K562 (cell line): Measurements from ENCODE around the gene EFHB. TPM values are rescaled to one million over a fixed set of nuclear protein-coding genes. Genes with fewer than 3 reads are reported as not detected.
A peak's percentile ranks its signal among the peaks of the same experiment; 100 is the strongest.

Experiments used
- ATF4 ChIP-seq: fragments of 450-650 bp; formaldehyde crosslinking; IDR thresholded peaks from 2 replicates; pipeline ENCODE4 v1.4.0; 2022; ENCODE audit warnings: mild to moderate bottlenecking, moderate library complexity
- CBX8 ChIP-seq: fragments of 200-600 bp; sonication (generic); IDR thresholded peaks from 2 replicates; pipeline ENCODE4 v1.6.1; 2012; ENCODE audit warnings: borderline replicate concordance, mixed run types, low read depth, mild to moderate bottlenecking, moderate library complexity, mixed read lengths, low read length, control low read depth, inconsistent platforms; ENCODE audit not compliant: poor library complexity, severe bottlenecking; ENCODE audit errors: extremely low read depth
- CCAR2 ChIP-seq: fragments of 200-400 bp; formaldehyde crosslinking; IDR thresholded peaks from 2 replicates; pipeline ENCODE4 v1.6.1; 2017; ENCODE audit warnings: mild to moderate bottlenecking, low read depth, low read length
- ETV5 ChIP-seq: sonication (generic); formaldehyde crosslinking; IDR thresholded peaks from 2 replicates; pipeline ENCODE4 v1.4.0; 2020; ENCODE audit warnings: low read depth, mild to moderate bottlenecking, missing genetic modification reagents
- L3MBTL2 ChIP-seq: fragments of 450-650 bp; IDR thresholded peaks from 2 replicates; pipeline ENCODE4 v1.6.1; 2016; ENCODE audit warnings: mild to moderate bottlenecking, moderate library complexity
- MAZ ChIP-seq, 2 experiments: fragments of 450-650 bp in 1 of 2; sonication (generic) in 1 of 2; formaldehyde crosslinking; IDR thresholded peaks in 1 of 2; conservative IDR thresholded peaks in 1 of 2; 2 replicates each; pipeline versions ENCODE4 v1.4.0 to v1.5.0; 2020; ENCODE audit warnings: mild to moderate bottlenecking in 1 of 2, missing genetic modification reagents in 1 of 2
- MLLT1 ChIP-seq, 2 experiments: fragments of 450-650 bp; IDR thresholded peaks; 2 replicates each; pipeline ENCODE4 v1.6.1; 2016
- MTA1 ChIP-seq: fragments of 450-650 bp; IDR thresholded peaks from 2 replicates; pipeline ENCODE4 v1.6.1; 2017; ENCODE audit warnings: borderline replicate concordance
- RUNX1 ChIP-seq: sonication (generic); IDR thresholded peaks from 2 replicates; pipeline ENCODE4 v1.6.1; 2016; ENCODE audit warnings: antibody characterized with exemption, low read depth
- SMAD4 ChIP-seq: fragments of 250-450 bp; sonication (Bioruptor Pico); conservative IDR thresholded peaks from 2 replicates; pipeline ENCODE4 v1.8.0; 2021; ENCODE audit warnings: inconsistent platforms, mild to moderate bottlenecking, moderate library complexity
- SMARCB1 ChIP-seq: IDR thresholded peaks from 2 replicates; pipeline ENCODE4 v1.6.1; 2011; ENCODE audit warnings: improper control_type of control experiment, low read depth; ENCODE audit not compliant: insufficient read length
- SREBF1 ChIP-seq: fragments of 150-350 bp; IDR thresholded peaks from 2 replicates; pipeline ENCODE4 v1.6.1; 2014; ENCODE audit warnings: antibody characterized with exemption, low read depth, low read length, borderline replicate concordance
- TCF7L2 ChIP-seq: fragments of 150-350 bp; IDR thresholded peaks from 2 replicates; pipeline ENCODE4 v1.6.1; 2016; ENCODE audit warnings: low read depth, mild to moderate bottlenecking, low read length, moderate library complexity
- TSHZ1 ChIP-seq: fragments of 250-450 bp; sonication (Bioruptor Pico); IDR thresholded peaks from 2 replicates; pipeline ENCODE4 v1.4.0; 2020; ENCODE audit warnings: mild to moderate bottlenecking, moderate library complexity
- ZKSCAN8 ChIP-seq: fragments of 200-800 bp; sonication (Bioruptor generic); IDR thresholded peaks from 2 replicates; pipeline ENCODE4 v1.6.1; 2016; ENCODE audit warnings: missing genetic modification characterization, missing compliant biosample characterization
- ZNF280B ChIP-seq: fragments of 250-450 bp; sonication (Bioruptor Pico); IDR thresholded peaks from 2 replicates; pipeline ENCODE4 v1.5.1; 2021; ENCODE audit warnings: mild to moderate bottlenecking
- ZNF449 ChIP-seq: fragments of 250-450 bp; sonication (Bioruptor Pico); IDR thresholded peaks from 2 replicates; pipeline ENCODE4 v1.8.0; 2022; ENCODE audit warnings: moderate library complexity, mild to moderate bottlenecking, inconsistent platforms
- ZNF644 ChIP-seq: fragments of 200-800 bp; sonication (Bioruptor generic); IDR thresholded peaks from 2 replicates; pipeline ENCODE4 v1.6.1; 2016; ENCODE audit warnings: low read depth, missing genetic modification characterization, missing compliant biosample characterization
- ZNF778 ChIP-seq: fragments of 450-650 bp; formaldehyde crosslinking; IDR thresholded peaks from 2 replicates; pipeline ENCODE4 v1.4.0; 2020; ENCODE audit warnings: mild to moderate bottlenecking, moderate library complexity
- ZNF780A ChIP-seq: fragments of 250-450 bp; sonication (Bioruptor Pico); IDR thresholded peaks from 2 replicates; pipeline ENCODE4 v1.5.0; 2021; ENCODE audit warnings: mild to moderate bottlenecking
- polyA plus RNA-seq, 8 experiments: library from polyadenylated mRNA; depleted of rRNA in 4 of 8; stranded (reverse) in 5 of 8; unstranded in 3 of 8; fragments of >200 nt; fragmentation: Nextera tagmentation in 2 of 8; fragmentation: Illumina TruSeq in 1 of 8; extraction: Ambion mirVana in 2 of 8; extraction: Trizol in 1 of 8; gene quantifications; 2 replicates each; pipeline versions ENCODE4 v1.2.1 to v1.2.3, GENCODE V29; 2011 to 2014; ENCODE audit warnings: inconsistent platforms in 1 of 8, missing spikeins in 1 of 8
- total RNA-seq, 7 experiments: library from RNA; depleted of rRNA in 6 of 7; stranded (reverse); fragments of >200 nt in 6 of 7; fragmentation: Illumina TruSeq in 2 of 7; extraction: Trizol in 2 of 7; gene quantifications; 2 replicates each; pipeline versions ENCODE4 v1.2.1 to v1.2.3, GENCODE V29; 2011 to 2021; ENCODE audit warnings: low replicate concordance in 1 of 7

The EFHB gene
- total and polyA plus RNA-seq, 9 of the 15 experiments (the other 6 are each of a cell fraction or from before 2014, with no cell fraction given): 1.5 to 4.0 (median 1.8) TPM

GRCh38 chr3:19934098-19934566 is at the start of gene EFHB (continued):
- TF ChIP-seq SMARCB1: no peak
- TF ChIP-seq TSHZ1 (CRISPR knock-in tag): no peak
- 0 out of 2 replicates have a peak, but pooled peaks have one; percentile 13 for TF ChIP-seq ATF4 (CRISPR knock-in tag)
- no peak for TF ChIP-seq ETV5
- no peak for TF ChIP-seq CBX8
- TF ChIP-seq RUNX1: no peak
- TF ChIP-seq ZKSCAN8 (CRISPR knock-in tag): no peak
- no peak for TF ChIP-seq ZNF780A (CRISPR knock-in tag)
- peak; percentile 92 for TF ChIP-seq MTA1
- no peak; the same call in 1 of the 2 replicates for TF ChIP-seq L3MBTL2
- TF ChIP-seq ZNF280B (CRISPR knock-in tag): no peak
- TF ChIP-seq MAZ (CRISPR knock-in tag; conservative IDR thresholded peaks at IDR 0.05 in 1 of 2, IDR thresholded peaks at IDR 0.05 in 1 of 2): no peak
- TF ChIP-seq ZNF644 (tag): no peak
- no peak for TF ChIP-seq ZNF449
- peak; percentile 84 to 94 for TF ChIP-seq MLLT1 (IDR thresholded peaks at IDR 0.05)
- no peak for TF ChIP-seq TCF7L2
- no peak for TF ChIP-seq SMAD4 (CRISPR knock-in tag)
- TF ChIP-seq CCAR2: no peak
- no peak for TF ChIP-seq ZNF778 (CRISPR knock-in tag)
- TF ChIP-seq SREBF1: no peak
